Spinal cord (tissue), 10 donors: Measurements from ENCODE around the gene EVX2. TPM values are rescaled to one million over a fixed set of nuclear protein-coding genes. Genes with fewer than 3 reads are reported as not detected.

ENCODE experiments used
- DNase-seq, 6 donors: peaks; one replicate each; pipeline versions ENCODE4 v3.0.0 to v3.0.0-alpha.2; 2013 to 2015; ENCODE audit warnings: low spot score in 6 of 6, low read depth in 4 of 6
- H3K27ac ChIP-seq: one replicate; pipeline ENCODE4 v1.5.1; 2013; ENCODE audit warnings: low read depth, low read length, control low read depth
- H3K27me3 ChIP-seq: one replicate; pipeline ENCODE4 v1.6.1; 2013; ENCODE audit warnings: low read length; ENCODE audit not compliant: control insufficient read depth, insufficient read depth
- H3K36me3 ChIP-seq: one replicate; pipeline ENCODE4 v1.6.1; 2013; ENCODE audit warnings: low read length; ENCODE audit not compliant: control insufficient read depth, insufficient read depth
- H3K4me1 ChIP-seq: one replicate; pipeline ENCODE4 v1.6.1; 2013; ENCODE audit warnings: low read length; ENCODE audit not compliant: control insufficient read depth, insufficient read depth
- H3K4me3 ChIP-seq: one replicate; pipeline ENCODE4 v1.5.1; 2013; ENCODE audit warnings: low read depth, low read length, control low read depth
- H3K9me3 ChIP-seq: one replicate; pipeline ENCODE4 v1.6.1; 2013; ENCODE audit warnings: low read length; ENCODE audit not compliant: control insufficient read depth, insufficient read depth
- WGBS: methylation state at CpG from one replicate; pipeline ENCODE4 v1.1.5; 2013; ENCODE audit warnings: missing lambda C conversion rate; ENCODE audit not compliant: insufficient coverage; 5-methylcytosine and 5-hydroxymethylcytosine counted together
- polyA plus RNA-seq, 2 donors: library from polyadenylated mRNA; unstranded; fragments of 120-200 nt; gene quantifications; one replicate each; pipeline ENCODE4 v1.2.1, GENCODE V29; 2013; ENCODE audit not compliant: insufficient read length in 2 of 2
- total RNA-seq, 2 donors: library from RNA; depleted of rRNA in 1 of 2; stranded (reverse); fragments of 120-200 nt in 1 of 2; fragments of >200 nt in 1 of 2; gene quantifications; one replicate each; pipeline versions ENCODE4 v1.2.3 to v1.2.4, GENCODE V29; 2013 to 2014
- donor health status: healthy.

EVX2 gene
- total and polyA plus RNA-seq, 4 donors, result 0.17 to 1.1 (median 0.67) TPM

GRCh38 chr2:176076796-176077195 lies 7.0 kb downstream of the EVX2 start:
- peak in 2 of 6 donors; percentile 45 to 58 for DNase-seq
- Histone ChIP-seq H3K27me3 (peaks cover 97% of the 10 kb centered on the region), H3K4me1 (peaks cover 23% of the 10 kb centered on the region), H3K36me3 (no peaks in the 10 kb centered on the region), H3K27ac (no peak overlapping the region), H3K4me3 (no peak overlapping the region), H3K9me3 (no peaks in the 10 kb centered on the region)
- WGBS, result no CpG with 5 or more reads among the region's 2 CpGs

GRCh38 chr2:176076063-176076462 lies 7.7 kb downstream of the EVX2 start:
- H3K27me3 ChIP-seq, result peaks cover 97% of the 10 kb centered on the region
- H3K4me1 ChIP-seq, result peaks cover 26% of the 10 kb centered on the region
- H3K36me3 ChIP-seq, result no peaks in the 10 kb centered on the region
- H3K9me3 ChIP-seq, result no peaks in the 10 kb centered on the region
- H3K27ac ChIP-seq, result no peak overlapping the region
- no peak overlapping the region for H3K4me3 ChIP-seq
- peak in 2 of 6 donors; percentile 22 to 33 for DNase-seq
- no CpG with 5 or more reads among the region's 7 CpGs for WGBS

- DNase-seq, result peak in 2 of 6 donors; percentile 61 to 72
Measured at GRCh38 chr2:176075481-176075880, 8.3 kb downstream of the EVX2 start.

GRCh38 chr2:176074919-176075425 lies 8.8 kb downstream of the EVX2 start:
- Histone ChIP-seq H3K27me3 (peaks cover 98% of the 10 kb centered on the region), H3K9me3 (no peaks in the 10 kb centered on the region), H3K36me3 (no peaks in the 10 kb centered on the region), H3K27ac (no peak overlapping the region), H3K4me1 (peaks cover 18% of the 10 kb centered on the region), H3K4me3 (no peak overlapping the region)
- 0% methylated on average over 4 of the region's 7 CpGs for WGBS
- peak in 1 of 6 donors; percentile 11 for DNase-seq

More at GRCh38 chr2:176075481-176075880, 8.3 kb downstream of the EVX2 start:
- Histone ChIP-seq H3K4me1 (peaks cover 21% of the 10 kb centered on the region), H3K4me3 (no peak overlapping the region), H3K27me3 (peaks cover 97% of the 10 kb centered on the region), H3K36me3 (no peaks in the 10 kb centered on the region), H3K9me3 (no peaks in the 10 kb centered on the region), H3K27ac (no peak overlapping the region)
- 3% methylated on average over 8 of the region's 15 CpGs for WGBS

GRCh38 chr2:176072951-176073904 lies 10.5 kb downstream of the EVX2 start:
- peaks cover 13% of the 10 kb centered on the region for H3K4me1 ChIP-seq
- DNase-seq, result peak in 2 of 6 donors; percentile 31 to 54
- H3K36me3 ChIP-seq, result no peaks in the 10 kb centered on the region
- 2% methylated on average over 18 of the region's 29 CpGs for WGBS
- peaks cover 98% of the 10 kb centered on the region for H3K27me3 ChIP-seq
- no peak overlapping the region for H3K4me3 ChIP-seq
- H3K27ac ChIP-seq, result no peak overlapping the region
- H3K9me3 ChIP-seq, result no peaks in the 10 kb centered on the region

GRCh38 chr2:176072292-176072669 lies 11.5 kb downstream of the EVX2 start:
- no CpG with 5 or more reads among the region's 5 CpGs for WGBS
- no peak for DNase-seq
- Histone ChIP-seq H3K4me3 (no peak overlapping the region), H3K36me3 (no peaks in the 10 kb centered on the region), H3K9me3 (no peaks in the 10 kb centered on the region), H3K27ac (no peak overlapping the region), H3K27me3 (peaks cover 100% of the 10 kb centered on the region), H3K4me1 (peaks cover 23% of the 10 kb centered on the region)

GRCh38 chr2:176071330-176072291 lies 12.2 kb downstream of the EVX2 start:
- H3K4me3 ChIP-seq, result no peak overlapping the region
- H3K27me3 ChIP-seq, result peaks cover 100% of the 10 kb centered on the region
- no peak overlapping the region for H3K27ac ChIP-seq
- no peaks in the 10 kb centered on the region for H3K9me3 ChIP-seq
- H3K36me3 ChIP-seq, result no peaks in the 10 kb centered on the region
- peak in 1 of 6 donors; percentile 3 for DNase-seq
- 5% methylated on average over 55 of the region's 58 CpGs for WGBS
- peaks cover 30% of the 10 kb centered on the region for H3K4me1 ChIP-seq

GRCh38 chr2:176068419-176068832 lies 15.3 kb downstream of the EVX2 start:
- WGBS, result 5% methylated on average over 30 of the region's 30 CpGs
- peak in 1 of 6 donors; percentile 21 for DNase-seq
- H3K27ac ChIP-seq, result no peak overlapping the region
- H3K27me3 ChIP-seq, result peaks cover 90% of the 10 kb centered on the region
- H3K9me3 ChIP-seq, result no peaks in the 10 kb centered on the region
- H3K4me3 ChIP-seq, result no peak overlapping the region
- peaks cover 30% of the 10 kb centered on the region for H3K4me1 ChIP-seq
- no peaks in the 10 kb centered on the region for H3K36me3 ChIP-seq
